Kidney (tissue), 22 donors: Measurements from ENCODE around the gene CDC14A. TPM values are rescaled to one million over a fixed set of nuclear protein-coding genes. Genes with fewer than 3 reads are reported as not detected.
A peak's percentile ranks its signal among the peaks of the same experiment; 100 is the strongest.

Experiments used
- DNase-seq, 5 donors: peaks; one replicate each; pipeline ENCODE4 v3.0.0-alpha.2; 2013 to 2020
- FAIRE-seq: peaks from 2 replicates; lab custom pipeline; 2012; peaks lifted over from hg19 to GRCh38; lab: Jason Lieb, UNC
- H3K27ac ChIP-seq, 2 donors: one replicate each; pipeline ENCODE4 v1.7.0; 2013; ENCODE audit warnings: low read depth in 2 of 2, low read length in 2 of 2, inconsistent platforms in 1 of 2
- H3K27me3 ChIP-seq: one replicate; pipeline ENCODE4 v1.7.1; 2013; ENCODE audit warnings: low read length, inconsistent platforms; ENCODE audit not compliant: control insufficient read depth, insufficient read depth
- H3K36me3 ChIP-seq, 3 donors: one replicate each; pipeline versions ENCODE4 v1.7.0 to v1.7.1; 2013; ENCODE audit warnings: low read length in 3 of 3, control low read depth in 1 of 3, inconsistent platforms in 1 of 3; ENCODE audit not compliant: insufficient read depth in 3 of 3, control insufficient read depth in 2 of 3
- H3K4me1 ChIP-seq, 3 donors: one replicate each; pipeline versions ENCODE4 v1.7.0 to v1.7.1; 2013; ENCODE audit warnings: low read length in 3 of 3, inconsistent platforms in 1 of 3, low read depth in 1 of 3; ENCODE audit not compliant: control insufficient read depth in 2 of 3, insufficient read depth in 2 of 3
- H3K4me3 ChIP-seq, 3 donors: one replicate each; pipeline versions ENCODE4 v1.7.0 to v1.8.1; 2013; ENCODE audit warnings: low read length in 3 of 3, control low read depth in 1 of 3, inconsistent platforms in 1 of 3
- H3K9ac ChIP-seq, 3 donors: one replicate each; pipeline versions ENCODE4 v1.7.0 to v1.7.1; 2013; ENCODE audit warnings: low read length in 3 of 3, control low read depth in 1 of 3, inconsistent platforms in 1 of 3
- H3K9me3 ChIP-seq, 3 donors: one replicate each; pipeline versions ENCODE4 v1.7.0 to v1.7.1; 2013; ENCODE audit warnings: low read length in 3 of 3, control low read depth in 1 of 3, inconsistent platforms in 1 of 3; ENCODE audit not compliant: control insufficient read depth in 2 of 3, insufficient read depth in 1 of 3
- CTCF ChIP-seq: IDR thresholded peaks from 3 replicates; pipeline ENCODE4 v1.5.1; 2012; ENCODE audit warnings: mild to moderate bottlenecking, moderate library complexity, borderline replicate concordance; ENCODE audit not compliant: insufficient read depth; ENCODE audit errors: extremely low read depth
- intact Hi-C: fragments of 100-400 bp; cut with DNase I; formaldehyde crosslinking; loops from one replicate; pipeline ENCODE4 v1.11.1; 2022
- long read RNA-seq, 10 donors: library from polyadenylated mRNA in 1 of 10; unstranded in 1 of 10; transcript quantifications; one replicate each; pipeline ENCODE4 v2.0.0 and lab custom pipeline, GENCODE V29; 2021 to 2026
- polyA plus RNA-seq: library from polyadenylated mRNA; stranded (reverse); fragments of 350-450 nt; fragmentation: Illumina TruSeq; extraction: RNeasy Lipid Tissue Mini Kit (QIAGEN cat#74804); gene quantifications from one replicate; pipeline ENCODE4 v1.2.3, GENCODE V29; 2014; ENCODE audit warnings: low read depth, low replicate concordance; ENCODE audit not compliant: insufficient read depth
- total RNA-seq: library from RNA; stranded (reverse); fragmentation: NEBNext Ultra II Directional; extraction: Animal tissue kit (Norgen Biotek cat#: 25700); gene quantifications from one replicate; pipeline ENCODE4 v1.2.1, GENCODE V29; 2021
- donor health status: control.
- donor health status: control.
- donor health status: control.
- donor health status: control.
- donor health status: control.
- donor health status: DM: yes; HTN: yes; CAD: no.
- donor health status: Normal renal cell carcinoma (clear cell type).

The CDC14A gene
- 11.9 TPM for total RNA-seq
- 4.7 TPM for polyA plus RNA-seq
- long read RNA-seq, donor 1, full-length matches to known transcripts, result 3 of 3 reads
- long read RNA-seq, donor 1, partial matches to known transcripts, result 0 of 3 reads
- long read RNA-seq, donor 1, other reads (novel, unspliced or antisense), result 0 of 3 reads
- long read RNA-seq, donor 2, partial matches to known transcripts, result 0 of 3 reads
- long read RNA-seq, donor 2, other reads (novel, unspliced or antisense), result 0 of 3 reads
- long read RNA-seq, donor 3, full-length matches to known transcripts, result 4 of 16 reads
- long read RNA-seq, donor 3, partial matches to known transcripts, result 12 of 16 reads
- long read RNA-seq, donor 3, other reads (novel, unspliced or antisense), result 0 of 16 reads
- long read RNA-seq, donor 4, full-length matches to known transcripts, result 2 of 2 reads
- long read RNA-seq, donor 4, partial matches to known transcripts, result 0 of 2 reads
- long read RNA-seq, donor 4, other reads (novel, unspliced or antisense), result 0 of 2 reads
- long read RNA-seq, donor 5, result 0 reads
- long read RNA-seq, donor 6, partial matches to known transcripts, result 0 of 1 reads
- long read RNA-seq, donor 6, other reads (novel, unspliced or antisense), result 0 of 1 reads
- long read RNA-seq, donor 7, partial matches to known transcripts, result 0 of 6 reads
- long read RNA-seq, donor 7, other reads (novel, unspliced or antisense), result 5 of 6 reads
- long read RNA-seq, donor 8, partial matches to known transcripts, result 0 of 2 reads
- long read RNA-seq, donor 8, other reads (novel, unspliced or antisense), result 0 of 2 reads
- long read RNA-seq, donor 9, result 0 reads
- long read RNA-seq, donor 10, full-length matches to known transcripts, result 5 of 5 reads
- long read RNA-seq, donor 10, partial matches to known transcripts, result 0 of 5 reads
- long read RNA-seq, donor 10, other reads (novel, unspliced or antisense), result 0 of 5 reads

DNA sequence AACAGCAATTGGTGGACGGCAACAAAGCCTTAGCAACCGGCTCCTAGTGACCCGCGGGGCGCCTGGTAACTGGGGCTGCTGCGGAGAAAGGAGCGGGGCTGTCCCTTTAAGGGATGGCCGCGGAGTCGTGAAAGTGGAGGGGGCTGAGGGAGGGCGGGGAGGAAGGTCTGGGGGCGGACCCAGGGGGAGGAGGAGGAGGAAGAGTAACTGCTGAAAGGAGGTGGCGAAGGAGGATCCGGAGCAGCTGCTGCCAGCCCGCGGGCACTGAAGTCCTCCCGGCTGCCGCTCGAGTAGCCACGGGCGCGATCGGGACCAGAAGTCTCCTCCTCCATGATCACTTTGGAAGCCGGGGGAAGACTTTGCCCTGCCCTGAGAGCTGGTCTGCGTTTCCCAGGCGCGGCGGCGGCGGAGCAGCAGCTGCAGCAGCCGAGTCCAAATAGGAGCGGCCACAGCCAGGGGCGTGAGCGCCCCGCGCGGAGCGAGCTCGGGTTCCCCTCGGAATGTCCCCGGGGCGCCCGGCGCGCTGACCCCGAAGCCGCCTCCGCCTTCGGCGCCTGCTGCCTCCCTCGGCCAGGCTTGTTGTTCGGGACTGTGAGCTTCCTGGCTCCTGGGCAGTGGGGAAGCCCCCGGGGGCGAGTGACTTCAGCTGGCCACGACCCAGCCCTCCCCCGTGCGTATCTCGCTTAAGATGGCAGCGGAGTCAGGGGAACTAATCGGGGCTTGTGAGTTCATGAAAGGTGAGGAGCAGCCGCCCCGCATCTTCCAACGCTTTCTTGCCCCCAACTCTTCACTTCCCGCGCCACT, at the start of gene CDC14A:
Gene CDC14A (plus strand): TSS at position 240 of the 804 bp plus-strand sequence. CDS start 449 bp downstream, at position 689.
- FAIRE-seq, result no peak
- Histone ChIP-seq H3K9ac (peak within 1 kb of the TSS; percentile 88 to 92 (median 89)), H3K36me3 (peaks cover 0 to 2% (median 0%) of the 10 kb centered on the region in 3 donors), H3K4me1 (peaks cover 5 to 9% (median 6%) of the 10 kb centered on the region in 3 donors), H3K27ac (peak within 1 kb of the TSS; percentile 88 to 97), H3K9me3 (no peaks in the 10 kb centered on the region), H3K4me3 (peak within 1 kb of the TSS; percentile 81 to 93 (median 92)), H3K27me3 (no peaks in the 10 kb centered on the region)
- intact Hi-C loops, result no loop called here
- TF ChIP-seq CTCF, result no peak
- DNase-seq, result peak; percentile 98 to 99 (median 98)

GRCh38 chr1:100302739-100303138, 49.6 kb upstream of the CDC14A start:
- Histone ChIP-seq H3K4me3 (no peak overlapping the region), H3K9ac (no peak overlapping the region), H3K9me3 (no peaks in the 10 kb centered on the region), H3K27me3 (no peaks in the 10 kb centered on the region), H3K36me3 (no peaks in the 10 kb centered on the region), H3K27ac (no peak overlapping the region), H3K4me1 (no peaks in the 10 kb centered on the region)
- intact Hi-C loops, result no loop called here
- no peak for DNase-seq
- TF ChIP-seq CTCF, result no peak
- no peak for FAIRE-seq

- FAIRE-seq, result no peak
- intact Hi-C loops, result no loop called here
Observed at GRCh38 chr1:100304227-100304626, 48.1 kb upstream of the CDC14A start.

More at GRCh38 chr1:100304227-100304626, 48.1 kb upstream of the CDC14A start:
- Histone ChIP-seq H3K36me3 (no peaks in the 10 kb centered on the region), H3K9ac (no peak overlapping the region), H3K9me3 (no peaks in the 10 kb centered on the region), H3K4me3 (no peak overlapping the region), H3K4me1 (no peaks in the 10 kb centered on the region), H3K27ac (no peak overlapping the region), H3K27me3 (no peaks in the 10 kb centered on the region)
- no peak for TF ChIP-seq CTCF
- DNase-seq, result no peak
